Vagina (tissue), 2 donors: ENCODE results near the gene MAN1C1.

Experiments used
- POLR2A ChIP-seq, 2 donors: fragments of 450-650 bp; IDR thresholded peaks; one replicate each; pipeline ENCODE4 v1.6.1; 2017; ENCODE audit warnings: antibody characterized with exemption in 2 of 2, mild to moderate bottlenecking in 2 of 2, moderate library complexity in 2 of 2
- POLR2AphosphoS5 ChIP-seq, 2 donors: sonication (generic); formaldehyde crosslinking; IDR thresholded peaks; one replicate each; pipeline ENCODE4 v1.9.0; 2017; ENCODE audit warnings: antibody characterized with exemption in 2 of 2, mild to moderate bottlenecking in 2 of 2, low read depth in 1 of 2; ENCODE audit not compliant: insufficient read depth in 1 of 2
- TF ChIP-seq, protein P1 (sequence below), 3 experiments: fragments of 450-650 bp in 2 of 3; fragments of 200-600 bp in 1 of 3; sonication (generic) in 1 of 3; IDR thresholded peaks; one replicate each; pipeline ENCODE4 v1.5.1; 2017 to 2019; ENCODE audit warnings: antibody characterized with exemption in 3 of 3, mild to moderate bottlenecking in 2 of 3, moderate library complexity in 2 of 3

DNA sequence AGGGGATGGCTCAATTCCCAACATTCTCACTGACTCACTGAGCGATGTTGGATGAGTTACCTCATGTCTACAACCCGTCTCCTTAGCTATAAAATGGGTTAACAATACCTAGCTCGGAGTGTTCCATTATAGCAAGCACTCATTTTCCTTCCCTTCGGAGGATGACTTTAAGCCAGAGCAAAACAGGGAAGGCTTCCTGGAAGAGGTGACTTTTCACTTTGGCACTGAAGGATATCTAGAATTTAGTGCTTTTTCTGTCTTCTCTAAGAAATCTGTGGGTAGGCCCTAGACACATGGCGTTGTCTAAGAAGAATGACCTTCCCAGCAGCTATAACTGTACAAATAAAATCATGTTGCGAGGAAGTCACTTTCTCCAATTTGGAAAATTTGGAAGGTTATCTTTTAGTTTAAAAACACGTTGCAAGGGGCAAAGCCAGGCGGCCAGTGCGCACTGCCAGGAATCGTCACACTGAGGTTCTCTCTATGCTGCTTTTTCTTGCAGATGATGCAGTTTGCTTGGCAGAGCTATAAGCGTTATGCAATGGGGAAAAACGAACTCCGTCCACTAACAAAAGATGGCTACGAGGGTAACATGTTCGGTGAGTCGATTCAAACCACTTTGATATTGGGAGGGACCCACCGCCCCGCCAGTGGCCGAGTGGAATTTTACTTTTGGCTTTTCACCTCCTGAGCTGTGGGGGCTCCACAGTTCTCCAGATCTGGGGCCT, 69.5 kb downstream of the MAN1C1 start:
- TF ChIP-seq, protein P1, sequence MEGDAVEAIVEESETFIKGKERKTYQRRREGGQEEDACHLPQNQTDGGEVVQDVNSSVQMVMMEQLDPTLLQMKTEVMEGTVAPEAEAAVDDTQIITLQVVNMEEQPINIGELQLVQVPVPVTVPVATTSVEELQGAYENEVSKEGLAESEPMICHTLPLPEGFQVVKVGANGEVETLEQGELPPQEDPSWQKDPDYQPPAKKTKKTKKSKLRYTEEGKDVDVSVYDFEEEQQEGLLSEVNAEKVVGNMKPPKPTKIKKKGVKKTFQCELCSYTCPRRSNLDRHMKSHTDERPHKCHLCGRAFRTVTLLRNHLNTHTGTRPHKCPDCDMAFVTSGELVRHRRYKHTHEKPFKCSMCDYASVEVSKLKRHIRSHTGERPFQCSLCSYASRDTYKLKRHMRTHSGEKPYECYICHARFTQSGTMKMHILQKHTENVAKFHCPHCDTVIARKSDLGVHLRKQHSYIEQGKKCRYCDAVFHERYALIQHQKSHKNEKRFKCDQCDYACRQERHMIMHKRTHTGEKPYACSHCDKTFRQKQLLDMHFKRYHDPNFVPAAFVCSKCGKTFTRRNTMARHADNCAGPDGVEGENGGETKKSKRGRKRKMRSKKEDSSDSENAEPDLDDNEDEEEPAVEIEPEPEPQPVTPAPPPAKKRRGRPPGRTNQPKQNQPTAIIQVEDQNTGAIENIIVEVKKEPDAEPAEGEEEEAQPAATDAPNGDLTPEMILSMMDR (IDR thresholded peaks at IDR 0.05), result no peak
- TF ChIP-seq POLR2A (IDR thresholded peaks at IDR 0.05) (no peak), POLR2AphosphoS5 (IDR thresholded peaks at IDR 0.05; ENCODE audit: insufficient read depth in 1 of 2, low read depth in 1 of 2) (no peak)
